Fibroblast of skin of back (primary cell): ENCODE results near the gene KCNG2. TPM values are rescaled to one million over a fixed set of nuclear protein-coding genes. Genes with fewer than 3 reads are reported as not detected.
"Not testable (repeated sequence)": the region's sequence is repeated elsewhere in the genome, so short reads cannot be mapped to it uniquely, and the experiment has no call there.

ENCODE experiments used
- DNase-seq: peaks from one replicate; pipeline ENCODE4 v3.0.0-alpha.2; 2013
- polyA plus RNA-seq, 2 experiments: library from polyadenylated mRNA; unstranded; fragments of 120-200 nt; gene quantifications; one replicate each; pipeline ENCODE4 v1.2.1, GENCODE V29; 2013; ENCODE audit not compliant: insufficient read length in 2 of 2

The KCNG2 gene, protein sequence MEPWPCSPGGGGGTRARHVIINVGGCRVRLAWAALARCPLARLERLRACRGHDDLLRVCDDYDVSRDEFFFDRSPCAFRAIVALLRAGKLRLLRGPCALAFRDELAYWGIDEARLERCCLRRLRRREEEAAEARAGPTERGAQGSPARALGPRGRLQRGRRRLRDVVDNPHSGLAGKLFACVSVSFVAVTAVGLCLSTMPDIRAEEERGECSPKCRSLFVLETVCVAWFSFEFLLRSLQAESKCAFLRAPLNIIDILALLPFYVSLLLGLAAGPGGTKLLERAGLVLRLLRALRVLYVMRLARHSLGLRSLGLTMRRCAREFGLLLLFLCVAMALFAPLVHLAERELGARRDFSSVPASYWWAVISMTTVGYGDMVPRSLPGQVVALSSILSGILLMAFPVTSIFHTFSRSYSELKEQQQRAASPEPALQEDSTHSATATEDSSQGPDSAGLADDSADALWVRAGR
- 0.07 TPM for polyA plus RNA-seq (2013, experiment 1 of 2; ENCODE audit: insufficient read length)
- polyA plus RNA-seq (2013, experiment 2 of 2; ENCODE audit: insufficient read length) = not detected

GRCh38 chr18:79797518-79798345, at the start of gene KCNG2:
Gene KCNG2 (plus strand): TSS chr18:79797938. CDS start chr18:79863668, 65,730 bp downstream.
- peak; percentile 15 for DNase-seq

DNA sequence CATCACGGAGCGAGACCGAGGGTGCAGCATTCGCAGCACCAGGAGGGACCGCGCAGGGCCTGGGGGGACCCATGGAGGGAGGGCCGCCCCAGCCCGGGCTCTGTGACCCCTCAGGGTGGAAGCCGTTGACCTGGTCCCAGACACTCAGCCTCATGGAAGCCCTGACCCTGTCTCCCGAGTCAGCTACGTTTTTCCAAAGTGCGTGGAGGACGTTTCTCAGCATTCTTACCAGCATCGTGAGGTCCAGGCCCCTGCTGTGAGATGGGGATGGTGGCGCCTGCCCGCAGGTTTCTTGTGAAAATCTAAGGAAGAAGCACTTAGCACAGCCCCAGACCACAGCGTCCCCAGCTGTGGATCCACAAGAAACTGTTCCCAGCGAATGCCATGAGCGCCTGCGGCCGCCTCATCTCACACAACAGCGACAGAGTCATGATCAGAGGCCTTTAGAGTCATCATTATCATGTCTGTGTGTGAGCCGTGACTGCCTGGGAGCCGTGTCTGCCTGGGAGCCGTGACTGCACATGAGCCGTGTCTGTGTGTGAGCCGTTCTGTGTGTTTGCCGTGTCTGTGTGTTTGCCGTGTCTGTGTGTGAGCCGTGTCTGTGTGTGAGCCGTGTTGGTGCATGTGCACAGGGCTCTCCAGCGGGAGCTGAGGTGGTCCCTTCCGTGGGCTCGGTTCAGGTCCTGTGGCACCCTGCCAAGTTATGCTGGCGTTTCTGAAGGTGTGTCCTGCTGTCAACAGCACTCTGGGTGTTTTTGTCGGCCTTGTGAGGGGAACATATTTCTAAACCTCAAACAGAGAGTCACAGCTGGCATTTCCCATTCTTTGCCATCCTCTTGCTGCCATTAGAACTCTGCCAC, 49.2 kb upstream of the KCNG2 start:
- no peak for DNase-seq

GRCh38 chr18:79749251-79750191, 48.2 kb upstream of the KCNG2 start:
- no peak for DNase-seq

DNA sequence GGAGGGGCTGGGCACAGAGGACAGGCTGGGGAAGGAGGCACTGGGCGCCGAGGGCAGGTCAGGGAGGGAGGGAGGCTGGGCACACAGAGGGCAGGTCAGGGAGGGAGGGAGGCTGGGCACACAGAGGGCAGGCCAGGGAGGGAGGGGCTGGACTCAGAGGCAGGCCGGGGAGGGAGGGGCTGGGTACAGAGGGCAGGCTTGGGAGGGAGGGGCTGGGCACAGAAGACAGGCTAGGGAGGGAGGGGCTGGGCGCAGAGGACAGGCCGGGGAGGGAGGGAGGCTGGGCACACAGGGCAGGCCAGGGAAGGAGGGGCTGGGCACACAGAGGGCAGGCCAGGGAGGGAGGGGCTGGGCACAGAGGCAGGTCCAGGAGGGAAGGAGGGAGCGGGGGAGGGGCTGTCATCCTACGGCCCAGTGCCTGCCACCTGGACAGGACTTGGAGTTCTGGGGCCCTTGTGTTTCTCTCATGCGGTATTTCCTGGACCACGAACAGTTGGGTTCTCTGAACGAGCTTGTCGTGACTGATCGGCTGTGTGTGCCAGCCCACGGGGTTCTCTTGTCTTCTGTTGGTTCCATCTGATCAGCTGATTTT, 46.7 kb upstream of the KCNG2 start:
- DNase-seq = no peak

GRCh38 chr18:79751918-79752578, 45.7 kb upstream of the KCNG2 start:
- DNase-seq = not testable (repeated sequence)

DNA sequence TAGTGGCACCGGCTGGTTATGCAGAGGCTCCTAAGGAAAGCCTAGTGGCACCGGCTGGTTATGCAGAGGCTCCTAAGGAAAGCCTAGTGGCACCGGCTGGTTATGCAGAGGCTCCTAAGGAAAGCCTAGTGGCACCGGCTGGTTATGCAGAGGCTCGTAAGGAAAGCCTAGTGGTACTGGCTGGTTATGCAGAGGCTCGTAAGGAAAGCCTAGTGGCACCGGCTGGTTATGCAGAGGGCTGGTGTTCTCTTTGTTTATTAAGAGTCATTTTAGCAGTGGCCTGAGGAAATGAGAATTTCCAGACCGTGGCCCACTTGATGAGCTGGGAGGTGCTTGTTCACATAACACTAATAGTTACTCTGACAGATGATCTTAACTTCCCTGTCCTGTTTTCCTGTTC, 44.8 kb upstream of the KCNG2 start:
- DNase-seq = not testable (repeated sequence)

GRCh38 chr18:79753391-79753851, 44.3 kb upstream of the KCNG2 start:
- no peak for DNase-seq

- no peak for DNase-seq
Observed at GRCh38 chr18:79754022-79754761, 43.5 kb upstream of the KCNG2 start.

DNA sequence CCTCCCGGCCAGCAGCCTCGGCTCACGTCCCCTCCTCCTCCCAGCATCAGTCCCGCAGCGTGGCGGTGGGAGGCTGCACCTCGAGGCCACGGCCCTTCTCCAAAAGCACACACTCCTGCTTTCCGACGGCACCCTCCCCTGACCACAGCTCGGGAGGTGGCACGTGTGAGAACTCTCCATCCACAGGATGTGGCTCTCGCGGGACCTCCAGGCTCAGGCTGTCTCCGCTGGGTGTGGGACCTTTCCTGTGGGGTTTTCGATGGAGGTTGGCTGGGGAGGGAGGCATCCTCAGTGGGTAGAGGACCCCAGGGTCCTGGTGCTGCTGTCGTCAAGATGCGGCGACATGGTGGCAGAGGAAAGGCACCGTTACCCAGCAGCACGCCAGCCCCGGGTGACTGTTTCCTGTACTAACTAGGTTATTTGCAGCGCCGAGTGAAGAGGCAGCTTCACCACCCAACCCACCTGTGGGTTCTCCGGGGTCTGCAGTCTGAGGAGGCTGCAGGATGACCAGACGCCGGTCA, 42.8 kb upstream of the KCNG2 start:
- DNase-seq = no peak

DNA sequence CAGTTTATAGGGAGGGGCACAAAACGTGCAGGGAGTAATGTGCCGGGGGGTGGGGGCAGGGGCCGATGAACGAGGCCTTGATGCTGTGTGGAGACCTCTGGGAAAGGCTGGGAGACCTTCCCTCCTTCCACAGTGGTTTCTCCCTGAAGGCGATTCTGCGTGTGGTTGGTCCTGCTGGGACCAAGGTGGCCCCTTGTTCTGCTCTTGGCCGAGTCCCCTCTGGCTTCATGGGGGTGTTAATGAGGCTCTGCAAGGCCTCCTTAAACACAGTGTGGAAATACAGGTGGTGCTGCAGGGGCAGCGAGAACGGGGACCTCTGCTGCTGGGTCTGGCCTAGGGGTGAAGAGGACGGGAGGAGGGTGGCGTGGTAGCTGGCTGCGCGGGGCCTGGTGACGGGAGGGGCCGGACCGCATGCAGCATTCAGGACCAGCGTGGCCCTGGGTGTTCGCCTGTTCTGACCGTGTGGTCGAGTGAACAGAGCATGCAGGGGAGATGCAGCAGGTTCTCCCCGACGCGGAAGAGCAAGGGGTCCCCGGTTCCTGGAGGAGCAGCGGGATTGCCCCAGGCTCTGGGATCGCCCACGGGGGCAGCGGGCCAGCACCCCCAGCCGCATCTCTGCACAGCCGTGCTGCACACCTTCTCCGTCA, 42.1 kb upstream of the KCNG2 start:
- DNase-seq = no peak

GRCh38 chr18:79756143-79756500, 41.6 kb upstream of the KCNG2 start:
- DNase-seq = no peak

- no peak for DNase-seq
Observed at GRCh38 chr18:79756826-79757225, 40.9 kb upstream of the KCNG2 start.

- no peak for DNase-seq
Observed at GRCh38 chr18:79760348-79760747, 37.4 kb upstream of the KCNG2 start.

DNA sequence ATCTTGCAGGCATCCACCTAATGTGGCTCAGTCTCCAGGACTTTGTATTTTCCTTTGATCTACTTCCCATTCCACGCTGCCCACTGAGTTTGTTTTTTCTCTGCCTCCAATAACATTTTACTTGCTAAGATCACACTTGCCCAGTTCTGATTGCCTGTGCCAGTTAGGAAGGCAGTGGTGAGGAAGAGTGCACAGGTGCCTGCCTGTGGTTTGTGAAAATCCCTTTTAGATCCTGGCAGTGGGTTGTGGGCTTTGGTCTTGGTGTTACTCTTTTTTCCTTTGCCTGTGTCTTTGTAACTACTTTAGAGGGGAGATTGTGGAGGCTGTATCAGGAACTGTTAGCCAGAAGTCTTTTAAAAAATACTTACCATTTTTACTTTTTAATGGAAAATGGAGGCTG, 36.9 kb upstream of the KCNG2 start:
- no peak for DNase-seq

DNA sequence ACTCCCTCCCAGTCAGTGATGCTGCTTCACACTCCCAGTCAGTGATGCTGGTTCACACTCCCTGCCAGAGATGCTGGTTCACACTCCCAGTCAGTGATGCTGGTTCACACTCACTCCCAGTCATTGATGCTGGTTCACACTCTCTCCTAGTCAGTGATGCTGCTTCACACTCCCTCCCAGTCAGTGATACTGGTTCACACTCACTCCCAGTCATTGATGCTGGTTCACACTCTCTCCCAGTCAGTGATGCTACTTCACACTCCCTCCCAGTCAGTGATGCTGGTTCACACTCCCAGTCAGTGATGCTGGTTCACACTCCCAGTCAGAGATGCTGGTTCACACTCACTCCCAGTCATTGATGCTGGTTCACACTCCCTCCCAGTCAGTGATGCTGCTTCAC, 34.3 kb upstream of the KCNG2 start:
- no peak for DNase-seq

- no peak for DNase-seq
Observed at GRCh38 chr18:79764131-79764530, 33.6 kb upstream of the KCNG2 start.

GRCh38 chr18:79765491-79766245, 32.1 kb upstream of the KCNG2 start:
- DNase-seq = no peak

- no peak for DNase-seq
Observed at GRCh38 chr18:79766308-79766707, 31.4 kb upstream of the KCNG2 start.
